H1 (cell line): ENCODE data around the gene TMEM39B. TPM values are rescaled to one million over a fixed set of nuclear protein-coding genes. Genes with fewer than 3 reads are reported as not detected.

Experiments
- CEBPB ChIP-seq: IDR thresholded peaks from 2 replicates; pipeline ENCODE4 v1.6.1; 2012; ENCODE audit warnings: low read depth, low read length
- CHD7 ChIP-seq: fragments of 300-600 bp; sonication (generic); IDR thresholded peaks from 2 replicates; pipeline ENCODE4 v1.7.1; 2012; ENCODE audit warnings: low read length, moderate library complexity, mild to moderate bottlenecking, inconsistent platforms; ENCODE audit not compliant: insufficient replicate concordance
- GTF2F1 ChIP-seq: IDR thresholded peaks from 2 replicates; pipeline ENCODE4 v1.6.1; 2012; ENCODE audit warnings: low read depth, low read length, improper control_type of control experiment, borderline replicate concordance
- MAFK ChIP-seq: IDR thresholded peaks from 2 replicates; pipeline ENCODE4 v1.6.1; 2012; ENCODE audit warnings: low read depth, mild to moderate bottlenecking, improper control_type of control experiment, low read length
- NRF1 ChIP-seq: IDR thresholded peaks from 2 replicates; pipeline ENCODE4 v1.6.1; 2011; ENCODE audit warnings: mild to moderate bottlenecking, low read depth, low read length, improper control_type of control experiment
- PHF8 ChIP-seq: fragments of 200-600 bp; sonication (generic); conservative IDR thresholded peaks from 2 replicates; pipeline ENCODE4 v1.7.1; 2012; ENCODE audit warnings: low read depth, mild to moderate bottlenecking, inconsistent platforms, low read length, moderate library complexity
- POLR2A ChIP-seq, 2 experiments: IDR thresholded peaks; 1 replicate in 1 of 2; 2 replicates in 1 of 2; pipeline ENCODE4 v1.6.1; 2011; ENCODE audit warnings: low read depth in 2 of 2, low read length in 2 of 2, mild to moderate bottlenecking in 2 of 2; ENCODE audit errors: control extremely low read depth in 1 of 2
- SAP30 ChIP-seq: fragments of 300-600 bp; sonication (generic); IDR thresholded peaks from 2 replicates; pipeline ENCODE4 v1.7.1; 2012; ENCODE audit warnings: low read length, moderate library complexity, mild to moderate bottlenecking, inconsistent platforms; ENCODE audit not compliant: insufficient read depth, insufficient replicate concordance
- SIX5 ChIP-seq: IDR thresholded peaks from 2 replicates; pipeline ENCODE4 v1.6.1; 2011; ENCODE audit warnings: mild to moderate bottlenecking, low read depth, low read length
- SP1 ChIP-seq: IDR thresholded peaks from 2 replicates; pipeline ENCODE4 v1.6.1; 2011; ENCODE audit warnings: low read depth, low read length
- TBP ChIP-seq: IDR thresholded peaks from 2 replicates; pipeline ENCODE4 v1.6.1; 2011; ENCODE audit warnings: low read depth, low read length, improper control_type of control experiment
- TCF12 ChIP-seq: IDR thresholded peaks from 2 replicates; pipeline ENCODE4 v1.6.1; 2011; ENCODE audit warnings: low read depth, mild to moderate bottlenecking, low read length
- polyA plus RNA-seq, 7 experiments: library from polyadenylated mRNA; depleted of rRNA in 3 of 7; stranded (reverse) in 5 of 7; unstranded in 2 of 7; fragments of >200 nt in 5 of 7; fragments of 200-250 nt in 2 of 7; gene quantifications; 1 replicate in 5 of 7; 2 replicates in 1 of 7; 4 replicates in 1 of 7; pipeline versions ENCODE4 v1.2.1 to v1.2.3, GENCODE V29; 2011 to 2013; ENCODE audit warnings: missing spikeins in 2 of 7, mixed read lengths in 2 of 7
- total RNA-seq: library from RNA; stranded (reverse); fragmentation: NEBNext Ultra II Directional; extraction: Animal tissue kit (Norgen Biotek cat#: 25700); gene quantifications from 2 replicates; pipeline ENCODE4 v1.2.1, GENCODE V29; 2021

Gene TMEM39B
- total and polyA plus RNA-seq, 2 of the 8 experiments (the other 6 are each of a cell fraction or from before 2014, with no cell fraction given), result 25.3 to 32.7 TPM

- no peak for TF ChIP-seq CHD7
- TF ChIP-seq PHF8, result no peak
- no peak for TF ChIP-seq TBP
- TF ChIP-seq NRF1, result no peak
- TF ChIP-seq GTF2F1, result no peak
- TF ChIP-seq SAP30, result no peak
- no peak for TF ChIP-seq CEBPB
- no peak for TF ChIP-seq SP1
- no peak for TF ChIP-seq SIX5
- no peak for TF ChIP-seq POLR2A (IDR thresholded peaks at IDR 0.05; ENCODE audit: control extremely low read depth in 1 of 2, low read depth in 2 of 2, low read length in 2 of 2)
- TF ChIP-seq TCF12, result no peak
- TF ChIP-seq MAFK, result no peak
These were observed 55.7 kb downstream of the TMEM39B start (continued) for GRCh38 chr1:32128479-32128878.
